IMR-90 (cell line): ENCODE measurements around the gene PPP2R2D. TPM values are rescaled to one million over a fixed set of nuclear protein-coding genes. Genes with fewer than 3 reads are reported as not detected.

Source experiments
- ATAC-seq: fragments of 200-7000 bp; cut with Tn5 transposase; 2 replicates; pipeline ENCODE4 v1.9.1; 2020; ENCODE audit warnings: low read depth, mild to moderate bottlenecking, moderate library complexity
- BruUV-seq: library from RNA; stranded (reverse); fragments of 400-500 nt; replicated peaks from 2 replicates; lab custom pipeline; 2021; lab: Mats Ljungman, UMichigan
- CTCF ChIA-PET: fragments of 300-600 bp; formaldehyde crosslinking; extraction: SDS; loops from one replicate; lab custom pipeline; 2021; ENCODE audit warnings: antibody characterized with exemption; lab: Yijun Ruan, JAX
- POLR2A ChIA-PET: fragments of 300-600 bp; sonication (Branson Sonifier 250); formaldehyde crosslinking; loops from one replicate; lab custom pipeline; 2022; ENCODE audit warnings: antibody characterized with exemption; ENCODE audit not compliant: unreplicated experiment; lab: Charles Lee
- DNase-seq: peaks from one replicate; pipeline ENCODE4 v3.0.0; 2013
- H2AFZ ChIP-seq: replicated peaks from 2 replicates; pipeline ENCODE3; 2013; ENCODE audit warnings: low read length, mild to moderate bottlenecking; ENCODE audit not compliant: poor library complexity
- H2AK5ac ChIP-seq: 2 replicates; pipeline ENCODE4 v1.6.1; 2013; ENCODE audit warnings: low read depth, low read length, inconsistent platforms
- H2AK9ac ChIP-seq: replicated peaks from 2 replicates; pipeline ENCODE3; 2013; ENCODE audit warnings: mild to moderate bottlenecking, low read depth, low read length, moderate library complexity; ENCODE audit not compliant: poor library complexity
- H2BK120ac ChIP-seq: 2 replicates; pipeline ENCODE4 v1.6.1; 2013; ENCODE audit warnings: low read depth, low read length, inconsistent platforms
- H2BK15ac ChIP-seq: 3 replicates; pipeline ENCODE4 v1.6.1; 2013; ENCODE audit warnings: low read depth, low read length, inconsistent platforms
- H2BK20ac ChIP-seq: 2 replicates; pipeline ENCODE4 v1.6.1; 2013; ENCODE audit warnings: low read depth, mild to moderate bottlenecking, inconsistent platforms, low read length, moderate library complexity
- H2BK5ac ChIP-seq: 2 replicates; pipeline ENCODE4 v1.6.1; 2013; ENCODE audit warnings: mild to moderate bottlenecking, low read depth, low read length, inconsistent platforms; ENCODE audit not compliant: poor library complexity, severe bottlenecking
- H3K14ac ChIP-seq: replicated peaks from 2 replicates; pipeline ENCODE4 v1.6.1; 2013; ENCODE audit warnings: low read depth, low read length, inconsistent platforms
- H3K18ac ChIP-seq: 2 replicates; pipeline ENCODE4 v1.6.1; 2013; ENCODE audit warnings: low read depth, low read length, control low read depth
- H3K23ac ChIP-seq: 2 replicates; pipeline ENCODE4 v1.6.1; 2013; ENCODE audit warnings: low read depth, low read length, inconsistent platforms
- H3K27ac ChIP-seq: 2 replicates; pipeline ENCODE4 v1.5.1; 2013; ENCODE audit warnings: mild to moderate bottlenecking, control low read depth, low read length; ENCODE audit not compliant: insufficient read depth
- H3K27me3 ChIP-seq: 2 replicates; pipeline ENCODE4 v1.6.1; 2013; ENCODE audit warnings: low read length; ENCODE audit not compliant: control insufficient read depth, insufficient read depth
- H3K36me3 ChIP-seq: 2 replicates; pipeline ENCODE4 v1.6.1; 2013; ENCODE audit warnings: low read length, mixed read lengths; ENCODE audit not compliant: control insufficient read depth, insufficient read depth
- H3K4ac ChIP-seq: 2 replicates; pipeline ENCODE4 v1.6.1; 2013; ENCODE audit warnings: low read depth, low read length, inconsistent platforms
- H3K4me1 ChIP-seq: 2 replicates; pipeline ENCODE4 v1.6.1; 2013; ENCODE audit warnings: low read length, mixed read lengths; ENCODE audit not compliant: control insufficient read depth, insufficient read depth
- H3K4me2 ChIP-seq: 2 replicates; pipeline ENCODE4 v1.6.1; 2013; ENCODE audit warnings: low read depth, mild to moderate bottlenecking, control low read depth, low read length, moderate library complexity
- H3K4me3 ChIP-seq: 2 replicates; pipeline ENCODE4 v1.5.1; 2013; ENCODE audit warnings: low read depth, mild to moderate bottlenecking, control low read depth, low read length, moderate library complexity; ENCODE audit not compliant: insufficient read depth
- H3K56ac ChIP-seq: 2 replicates; pipeline ENCODE4 v1.6.1; 2013; ENCODE audit warnings: low read length, inconsistent platforms; ENCODE audit not compliant: insufficient read depth; ENCODE audit errors: extremely low read depth
- H3K79me1 ChIP-seq, 2 experiments: 2 replicates each; pipeline ENCODE4 v1.6.1; 2013; ENCODE audit warnings: low read length in 2 of 2, inconsistent platforms in 1 of 2, low read depth in 1 of 2
- H3K9ac ChIP-seq: 2 replicates; pipeline ENCODE4 v1.6.1; 2013; ENCODE audit warnings: low read depth, low read length, control low read depth
- H3K9me1 ChIP-seq: 2 replicates; pipeline ENCODE4 v1.6.1; 2013; ENCODE audit warnings: low read length, inconsistent platforms; ENCODE audit not compliant: insufficient read depth
- H3K9me3 ChIP-seq: 2 replicates; pipeline ENCODE4 v1.6.1; 2013; ENCODE audit warnings: low read length; ENCODE audit not compliant: control insufficient read depth, insufficient read depth
- H4K20me1 ChIP-seq: 2 replicates; pipeline ENCODE4 v1.6.1; 2013; ENCODE audit warnings: low read length, inconsistent platforms; ENCODE audit not compliant: insufficient read depth
- H4K5ac ChIP-seq: 2 replicates; pipeline ENCODE4 v1.6.1; 2013; ENCODE audit warnings: mild to moderate bottlenecking, low read depth, low read length, control low read depth
- H4K8ac ChIP-seq, 2 experiments: 2 replicates each; pipeline ENCODE4 v1.6.1; 2013; ENCODE audit warnings: low read depth in 2 of 2, low read length in 2 of 2, control low read depth in 1 of 2, inconsistent platforms in 1 of 2
- H4K91ac ChIP-seq: 2 replicates; pipeline ENCODE4 v1.6.1; 2013; ENCODE audit warnings: low read depth, low read length, inconsistent platforms; ENCODE audit not compliant: insufficient read depth
- CHD1 ChIP-seq: IDR thresholded peaks from 2 replicates; pipeline ENCODE4 v1.6.1; 2012; ENCODE audit warnings: low read depth, low read length, improper control_type of control experiment
- MAZ ChIP-seq: IDR thresholded peaks from 2 replicates; pipeline ENCODE4 v1.6.1; 2012; ENCODE audit warnings: low read depth, mild to moderate bottlenecking, low read length, improper control_type of control experiment, moderate library complexity, borderline replicate concordance
- POLR2A ChIP-seq: IDR thresholded peaks from 2 replicates; pipeline ENCODE4 v1.6.1; 2012; ENCODE audit warnings: mild to moderate bottlenecking, low read depth, low read length
- RCOR1 ChIP-seq: IDR thresholded peaks from 2 replicates; pipeline ENCODE4 v1.6.1; 2012; ENCODE audit warnings: mild to moderate bottlenecking, low read length, improper control_type of control experiment; ENCODE audit not compliant: insufficient replicate concordance
- WGBS, 2 experiments: methylation state at CpG; one replicate each; pipeline versions ENCODE4 v1.1.5 to v1.1.7; 2013; ENCODE audit warnings: missing lambda C conversion rate in 2 of 2; ENCODE audit not compliant: insufficient read length in 1 of 2; ENCODE audit errors: extremely low coverage in 2 of 2; 5-methylcytosine and 5-hydroxymethylcytosine counted together
- dilution Hi-C: fragments of 300-500 bp; cut with HindIII; formaldehyde crosslinking; loops from one replicate; pipeline ENCODE4 v1.14.3; 2018; ENCODE audit warnings: low sequenced_read_pairs; ENCODE audit not compliant: unreplicated experiment
- in situ Hi-C: fragments of 300-500 bp; cut with MboI; formaldehyde crosslinking; loops from 3 replicates; pipeline ENCODE4 v1.14.3; 2019; ENCODE audit warnings: low sequenced_read_pairs, inconsistent platforms, mixed read lengths
- intact Hi-C: fragments of 100-400 bp; cut with micrococcal nuclease; formaldehyde crosslinking; loops from 2 replicates; pipeline ENCODE4 v1.10.0; 2022
- polyA plus RNA-seq, 3 experiments: library from polyadenylated mRNA; depleted of rRNA; stranded (reverse); fragments of >200 nt; gene quantifications; 2 replicates each; pipeline ENCODE4 v1.2.3, GENCODE V29; 2012; ENCODE audit warnings: low replicate concordance in 1 of 3
- total RNA-seq: library from RNA; depleted of rRNA; stranded (reverse); fragments of >200 nt; gene quantifications from 2 replicates; pipeline ENCODE4 v1.2.3, GENCODE V29; 2012
- TF ChIP-seq, protein P1 (sequence below): conservative IDR thresholded peaks from 2 replicates; pipeline ENCODE4 v1.5.1; 2012; ENCODE audit warnings: mild to moderate bottlenecking, low read depth, low read length, improper control_type of control experiment
- TF ChIP-seq, protein P2 (sequence below): fragments of 150-350 bp; IDR thresholded peaks from 2 replicates; pipeline ENCODE4 v1.6.1; 2016; ENCODE audit warnings: low read depth, mild to moderate bottlenecking, low read length, moderate library complexity, borderline replicate concordance

PPP2R2D gene
- total and polyA plus RNA-seq, 2 of the 4 experiments (the other 2 are of a cell fraction), result 22.8 to 23.8 TPM

DNA sequence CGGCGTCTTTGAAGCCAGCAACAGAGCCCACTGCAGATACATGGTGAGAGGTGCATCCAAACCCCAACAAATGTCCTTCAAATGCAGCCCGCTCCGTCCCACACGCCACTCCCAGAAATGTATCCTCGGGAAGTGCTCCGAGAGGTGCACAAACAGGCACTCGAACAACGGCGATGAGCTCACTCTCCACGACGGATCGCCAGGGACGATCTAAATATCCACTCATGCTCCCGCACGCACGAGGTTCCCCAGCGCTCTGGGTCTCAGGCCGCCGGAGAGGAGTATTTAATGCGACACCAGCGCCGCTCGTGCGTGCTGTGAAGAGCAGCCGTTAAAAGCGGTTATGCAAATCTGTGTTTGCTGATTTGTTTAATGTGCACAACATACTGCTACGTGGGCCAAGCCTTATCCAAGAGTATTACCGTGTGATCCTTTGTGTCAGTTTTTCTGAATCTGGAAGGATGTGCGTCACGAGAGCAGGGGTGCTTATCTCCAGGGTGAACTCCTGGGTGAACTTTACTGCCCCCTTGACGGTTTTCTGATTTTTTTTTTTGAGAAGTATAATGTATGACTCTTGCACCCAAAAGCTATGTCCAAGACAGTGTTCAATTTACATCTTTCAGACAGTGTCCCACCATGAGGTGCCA, 48.5 kb upstream of the PPP2R2D start:
- POLR2A ChIA-PET, result no interaction called here
- H3K4ac ChIP-seq, result no peak overlapping the region
- no peak overlapping the region for H2AK5ac ChIP-seq
- H3K18ac ChIP-seq, result no peak overlapping the region
- H3K9me3 ChIP-seq, result peaks cover 26% of the 10 kb centered on the region
- DNase-seq (no peak), ATAC-seq (no peak)
- H3K4me3 ChIP-seq, result no peak overlapping the region
- no peak overlapping the region for H3K4me2 ChIP-seq
- no peaks in the 10 kb centered on the region for H3K9me1 ChIP-seq
- H2AK9ac ChIP-seq, result no peak overlapping the region
- H3K14ac ChIP-seq, result no peak overlapping the region
- no peak overlapping the region for H4K91ac ChIP-seq
- H2AFZ ChIP-seq, result no peak overlapping the region
- H2BK120ac ChIP-seq, result no peak overlapping the region
- H3K4me1 ChIP-seq, result no peaks in the 10 kb centered on the region
- no peak overlapping the region for H3K56ac ChIP-seq
- no TSS peak for BruUV-seq
- TF ChIP-seq, protein P1, sequence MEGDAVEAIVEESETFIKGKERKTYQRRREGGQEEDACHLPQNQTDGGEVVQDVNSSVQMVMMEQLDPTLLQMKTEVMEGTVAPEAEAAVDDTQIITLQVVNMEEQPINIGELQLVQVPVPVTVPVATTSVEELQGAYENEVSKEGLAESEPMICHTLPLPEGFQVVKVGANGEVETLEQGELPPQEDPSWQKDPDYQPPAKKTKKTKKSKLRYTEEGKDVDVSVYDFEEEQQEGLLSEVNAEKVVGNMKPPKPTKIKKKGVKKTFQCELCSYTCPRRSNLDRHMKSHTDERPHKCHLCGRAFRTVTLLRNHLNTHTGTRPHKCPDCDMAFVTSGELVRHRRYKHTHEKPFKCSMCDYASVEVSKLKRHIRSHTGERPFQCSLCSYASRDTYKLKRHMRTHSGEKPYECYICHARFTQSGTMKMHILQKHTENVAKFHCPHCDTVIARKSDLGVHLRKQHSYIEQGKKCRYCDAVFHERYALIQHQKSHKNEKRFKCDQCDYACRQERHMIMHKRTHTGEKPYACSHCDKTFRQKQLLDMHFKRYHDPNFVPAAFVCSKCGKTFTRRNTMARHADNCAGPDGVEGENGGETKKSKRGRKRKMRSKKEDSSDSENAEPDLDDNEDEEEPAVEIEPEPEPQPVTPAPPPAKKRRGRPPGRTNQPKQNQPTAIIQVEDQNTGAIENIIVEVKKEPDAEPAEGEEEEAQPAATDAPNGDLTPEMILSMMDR, result no peak
- TF ChIP-seq, protein P2, sequence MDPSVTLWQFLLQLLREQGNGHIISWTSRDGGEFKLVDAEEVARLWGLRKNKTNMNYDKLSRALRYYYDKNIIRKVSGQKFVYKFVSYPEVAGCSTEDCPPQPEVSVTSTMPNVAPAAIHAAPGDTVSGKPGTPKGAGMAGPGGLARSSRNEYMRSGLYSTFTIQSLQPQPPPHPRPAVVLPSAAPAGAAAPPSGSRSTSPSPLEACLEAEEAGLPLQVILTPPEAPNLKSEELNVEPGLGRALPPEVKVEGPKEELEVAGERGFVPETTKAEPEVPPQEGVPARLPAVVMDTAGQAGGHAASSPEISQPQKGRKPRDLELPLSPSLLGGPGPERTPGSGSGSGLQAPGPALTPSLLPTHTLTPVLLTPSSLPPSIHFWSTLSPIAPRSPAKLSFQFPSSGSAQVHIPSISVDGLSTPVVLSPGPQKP, result no peak
- TF ChIP-seq MAZ (no peak), RCOR1 (no peak), POLR2A (no peak), CHD1 (no peak)
- no peak overlapping the region for H2BK15ac ChIP-seq
- no peak overlapping the region for H4K8ac ChIP-seq
- WGBS, 2 experiments, result 88% methylated on average over 19 of the region's 32 CpGs; no CpG with 5 or more reads in 1 of the 2 experiments
- no peaks in the 10 kb centered on the region for H3K79me1 ChIP-seq
- no peak overlapping the region for H3K23ac ChIP-seq
- intact Hi-C loops, result no loop called here
- H2BK20ac ChIP-seq, result no peak overlapping the region
- H2BK5ac ChIP-seq, result no peak overlapping the region
- CTCF ChIA-PET, result no interaction called here
- no peak overlapping the region for H4K5ac ChIP-seq
- no peaks in the 10 kb centered on the region for H4K20me1 ChIP-seq
- in situ Hi-C loops, result no loop called here
- dilution Hi-C loops, result no loop called here
- H3K36me3 ChIP-seq, result no peaks in the 10 kb centered on the region
- no peak overlapping the region for H3K27ac ChIP-seq
- no peak overlapping the region for H3K9ac ChIP-seq
- H3K27me3 ChIP-seq, result no peaks in the 10 kb centered on the region
